Vagina (tissue), 2 donors: ENCODE measurements around the gene IBA57. TPM values are rescaled to one million over a fixed set of nuclear protein-coding genes. Genes with fewer than 3 reads are reported as not detected.

ENCODE experiments used
- DNase-seq, 2 donors: peaks; one replicate each; pipeline ENCODE4 v3.0.0-alpha.2; 2017; ENCODE audit errors: extremely low spot score in 2 of 2
- H3K27ac ChIP-seq: fragments of 200-600 bp; sonication (generic); one replicate; pipeline ENCODE4 v1.5.1; 2019
- H3K27me3 ChIP-seq: fragments of 200-600 bp; sonication (generic); one replicate; pipeline ENCODE4 v1.5.1; 2019
- H3K36me3 ChIP-seq, 2 donors: fragments of 200-600 bp; sonication (generic); one replicate each; pipeline ENCODE4 v1.5.1; 2017 to 2019
- H3K4me1 ChIP-seq: fragments of 200-600 bp; sonication (generic); one replicate; pipeline ENCODE4 v1.5.1; 2019
- H3K4me3 ChIP-seq, 2 donors: fragments of 200-600 bp; sonication (generic); 1 replicate in 1 of 2; 2 replicates in 1 of 2; pipeline ENCODE4 v1.5.1; 2016 to 2019
- H3K9me3 ChIP-seq: fragments of 200-600 bp; sonication (generic); one replicate; pipeline ENCODE4 v1.5.1; 2019
- POLR2A ChIP-seq, 2 donors: fragments of 450-650 bp; IDR thresholded peaks; one replicate each; pipeline ENCODE4 v1.6.1; 2017; ENCODE audit warnings: antibody characterized with exemption in 2 of 2, mild to moderate bottlenecking in 2 of 2, moderate library complexity in 2 of 2
- POLR2AphosphoS5 ChIP-seq, 2 donors: sonication (generic); formaldehyde crosslinking; IDR thresholded peaks; one replicate each; pipeline ENCODE4 v1.9.0; 2017; ENCODE audit warnings: antibody characterized with exemption in 2 of 2, mild to moderate bottlenecking in 2 of 2, low read depth in 1 of 2; ENCODE audit not compliant: insufficient read depth in 1 of 2
- intact Hi-C: fragments of 100-400 bp; cut with DNase I; formaldehyde crosslinking; loops from one replicate; pipeline ENCODE4 v1.15.1; 2023
- total RNA-seq: library from RNA; depleted of rRNA; stranded (reverse); fragments of >200 nt; gene quantifications from one replicate; pipeline ENCODE4 v1.2.3, GENCODE V29; 2016
- TF ChIP-seq, protein P1 (sequence below), 3 experiments: fragments of 450-650 bp in 2 of 3; fragments of 200-600 bp in 1 of 3; sonication (generic) in 1 of 3; IDR thresholded peaks; one replicate each; pipeline ENCODE4 v1.5.1; 2017 to 2019; ENCODE audit warnings: antibody characterized with exemption in 3 of 3, mild to moderate bottlenecking in 2 of 3, moderate library complexity in 2 of 3

Gene IBA57
- total RNA-seq, 1 donor from 2014 or later, result 3.4 TPM

DNA sequence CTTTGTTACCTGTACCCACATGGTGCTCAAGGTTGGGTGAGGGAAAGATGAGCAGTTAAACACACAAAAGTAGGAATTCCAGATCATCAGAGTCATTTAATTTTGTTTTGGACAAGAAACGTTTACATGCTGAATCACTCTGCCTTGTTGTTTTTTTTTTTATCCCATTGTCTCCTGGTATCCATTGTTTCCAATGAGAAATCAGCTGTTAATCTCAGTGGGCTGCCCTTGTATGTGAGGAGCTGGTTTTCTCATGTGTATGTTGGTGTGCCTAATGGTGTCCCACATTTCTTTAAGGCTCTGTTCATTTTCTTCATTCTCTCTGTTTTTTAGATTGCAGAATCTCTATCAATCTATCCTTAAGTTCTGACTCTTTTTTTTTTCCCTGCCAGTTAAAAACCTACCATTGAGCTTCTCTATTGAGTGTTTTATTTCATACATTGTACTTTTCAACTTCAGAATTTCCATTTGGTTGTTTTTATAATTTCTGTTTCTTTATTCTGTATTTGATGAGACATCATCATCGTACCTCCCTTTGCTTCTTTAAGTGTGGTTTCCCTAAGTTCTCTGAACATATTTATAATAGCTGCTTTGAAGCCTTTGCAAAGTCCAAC is 33.5 kb downstream of the IBA57 start:
- DNase-seq, result no peak
- Histone ChIP-seq H3K9me3 (peaks cover 14% of the 10 kb centered on the region), H3K27ac (no peak overlapping the region), H3K4me3 (no peak overlapping the region), H3K36me3 (peaks cover 0 to 5% of the 10 kb centered on the region in 2 donors), H3K4me1 (no peaks in the 10 kb centered on the region), H3K27me3 (no peaks in the 10 kb centered on the region)
- intact Hi-C loops, result no loop called here
- TF ChIP-seq, protein P1, sequence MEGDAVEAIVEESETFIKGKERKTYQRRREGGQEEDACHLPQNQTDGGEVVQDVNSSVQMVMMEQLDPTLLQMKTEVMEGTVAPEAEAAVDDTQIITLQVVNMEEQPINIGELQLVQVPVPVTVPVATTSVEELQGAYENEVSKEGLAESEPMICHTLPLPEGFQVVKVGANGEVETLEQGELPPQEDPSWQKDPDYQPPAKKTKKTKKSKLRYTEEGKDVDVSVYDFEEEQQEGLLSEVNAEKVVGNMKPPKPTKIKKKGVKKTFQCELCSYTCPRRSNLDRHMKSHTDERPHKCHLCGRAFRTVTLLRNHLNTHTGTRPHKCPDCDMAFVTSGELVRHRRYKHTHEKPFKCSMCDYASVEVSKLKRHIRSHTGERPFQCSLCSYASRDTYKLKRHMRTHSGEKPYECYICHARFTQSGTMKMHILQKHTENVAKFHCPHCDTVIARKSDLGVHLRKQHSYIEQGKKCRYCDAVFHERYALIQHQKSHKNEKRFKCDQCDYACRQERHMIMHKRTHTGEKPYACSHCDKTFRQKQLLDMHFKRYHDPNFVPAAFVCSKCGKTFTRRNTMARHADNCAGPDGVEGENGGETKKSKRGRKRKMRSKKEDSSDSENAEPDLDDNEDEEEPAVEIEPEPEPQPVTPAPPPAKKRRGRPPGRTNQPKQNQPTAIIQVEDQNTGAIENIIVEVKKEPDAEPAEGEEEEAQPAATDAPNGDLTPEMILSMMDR (IDR thresholded peaks at IDR 0.05), result no peak
- TF ChIP-seq POLR2A (IDR thresholded peaks at IDR 0.05), result no peak
- no peak for TF ChIP-seq POLR2AphosphoS5 (IDR thresholded peaks at IDR 0.05; ENCODE audit: insufficient read depth in 1 of 2, low read depth in 1 of 2)

GRCh38 chr1:228204958-228205357 is 39.4 kb downstream of the IBA57 start:
- no peaks in the 10 kb centered on the region for H3K27me3 ChIP-seq
- H3K4me3 ChIP-seq, result no peak overlapping the region
- no peak for TF ChIP-seq POLR2AphosphoS5 (IDR thresholded peaks at IDR 0.05; ENCODE audit: insufficient read depth in 1 of 2, low read depth in 1 of 2)
- TF ChIP-seq, protein P1 (IDR thresholded peaks at IDR 0.05), result no peak
- TF ChIP-seq POLR2A (IDR thresholded peaks at IDR 0.05), result no peak
- no peak for DNase-seq
- peaks cover 13% of the 10 kb centered on the region for H3K4me1 ChIP-seq
- no peak overlapping the region for H3K27ac ChIP-seq
- intact Hi-C loops, result no loop called here
- H3K9me3 ChIP-seq, result no peaks in the 10 kb centered on the region
- no peaks in the 10 kb centered on the region for H3K36me3 ChIP-seq

- H3K4me3 ChIP-seq, result no peak overlapping the region
- H3K4me1 ChIP-seq, result peaks cover 13% of the 10 kb centered on the region
- H3K9me3 ChIP-seq, result no peaks in the 10 kb centered on the region
- intact Hi-C loops, result no loop called here
- no peaks in the 10 kb centered on the region for H3K36me3 ChIP-seq
- DNase-seq, result peak in 1 of 2 donors; percentile 70
- TF ChIP-seq, protein P1 (IDR thresholded peaks at IDR 0.05), result no peak
- TF ChIP-seq POLR2A (IDR thresholded peaks at IDR 0.05), result no peak
- no peak for TF ChIP-seq POLR2AphosphoS5 (IDR thresholded peaks at IDR 0.05; ENCODE audit: insufficient read depth in 1 of 2, low read depth in 1 of 2)
- no peaks in the 10 kb centered on the region for H3K27me3 ChIP-seq
- no peak overlapping the region for H3K27ac ChIP-seq
Observed at GRCh38 chr1:228205526-228206436, 40.2 kb downstream of the IBA57 start.

DNA sequence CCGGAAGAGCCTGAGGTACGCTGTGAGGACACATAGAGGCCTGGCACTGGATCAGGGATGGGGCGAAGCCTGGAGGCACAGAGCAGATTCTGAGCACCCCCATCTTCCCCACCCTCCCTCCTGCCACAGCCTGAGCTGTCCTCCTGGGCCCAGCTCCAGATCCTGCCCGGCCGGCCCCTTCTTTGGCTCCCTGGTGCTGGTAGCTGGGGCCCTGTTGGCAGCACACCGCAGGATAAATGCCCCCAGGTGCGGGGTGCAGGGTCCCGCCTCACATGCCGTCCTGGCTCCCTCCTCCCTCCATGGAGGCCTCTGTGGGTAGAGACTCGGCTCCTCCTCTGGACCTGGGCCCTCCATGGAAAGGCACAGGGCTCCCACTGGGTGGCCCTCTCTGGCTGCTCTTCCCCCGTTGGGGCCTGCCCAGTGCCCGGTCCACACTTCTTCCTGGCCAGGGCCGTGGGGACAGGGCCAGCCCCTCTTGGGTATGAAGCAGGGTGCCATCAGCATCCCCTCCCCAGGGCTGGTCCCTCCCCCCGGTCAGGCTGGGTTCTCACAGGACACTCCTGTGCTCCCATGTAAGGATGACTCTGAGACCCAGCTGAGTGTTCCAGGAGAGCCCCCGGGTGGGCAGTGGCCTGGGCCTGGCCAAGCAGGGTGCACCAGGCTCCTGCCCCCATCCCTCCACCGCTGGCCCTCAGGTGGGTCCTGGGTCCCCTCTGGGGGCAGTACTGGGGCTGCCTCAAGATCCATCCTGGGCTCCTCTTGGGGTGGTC is 41.2 kb downstream of the IBA57 start:
- Histone ChIP-seq H3K27me3 (no peaks in the 10 kb centered on the region), H3K4me1 (peaks cover 13% of the 10 kb centered on the region), H3K9me3 (no peaks in the 10 kb centered on the region), H3K27ac (no peak overlapping the region), H3K36me3 (no peaks in the 10 kb centered on the region), H3K4me3 (no peak overlapping the region)
- intact Hi-C loops, result no loop called here
- TF ChIP-seq POLR2AphosphoS5 (IDR thresholded peaks at IDR 0.05; ENCODE audit: insufficient read depth in 1 of 2, low read depth in 1 of 2), result no peak
- TF ChIP-seq POLR2A (IDR thresholded peaks at IDR 0.05), result no peak
- TF ChIP-seq, protein P1 (IDR thresholded peaks at IDR 0.05), result no peak
- peak in 1 of 2 donors; percentile 90 for DNase-seq
